AG09309 (cell line): Measurements from ENCODE around the gene EXOC2.

Experiments
- DNase-seq: peaks from one replicate; pipeline ENCODE4 v3.0.0-alpha.2; 2010; ENCODE audit warnings: low read depth
- H3K4me3 ChIP-seq: 2 replicates; pipeline ENCODE4 v1.5.1; 2011; ENCODE audit warnings: mild to moderate bottlenecking, low read depth, low read length, moderate library complexity; ENCODE audit not compliant: control insufficient read depth
- CTCF ChIP-seq: IDR thresholded peaks from 2 replicates; pipeline ENCODE4 v1.5.1; 2011; ENCODE audit warnings: mild to moderate bottlenecking, low read depth, low read length, inconsistent platforms; ENCODE audit not compliant: insufficient read depth, control insufficient read depth; ENCODE audit errors: missing control alignments

Gene EXOC2

GRCh38 chr6:455006-455585, 237.8 kb downstream of the EXOC2 start:
- TF ChIP-seq CTCF = no peak
- no peak for DNase-seq
- H3K4me3 ChIP-seq = no peak overlapping the region

GRCh38 chr6:454148-454991, 238.6 kb downstream of the EXOC2 start:
- TF ChIP-seq CTCF = no peak
- H3K4me3 ChIP-seq = no peak overlapping the region
- DNase-seq = no peak

GRCh38 chr6:453152-453551, 239.8 kb downstream of the EXOC2 start:
- no peak overlapping the region for H3K4me3 ChIP-seq
- no peak for TF ChIP-seq CTCF
- DNase-seq = no peak

GRCh38 chr6:452301-453067, 240.5 kb downstream of the EXOC2 start:
- H3K4me3 ChIP-seq = no peak overlapping the region
- DNase-seq = no peak
- TF ChIP-seq CTCF = no peak

GRCh38 chr6:451847-452246, 241.1 kb downstream of the EXOC2 start:
- no peak for TF ChIP-seq CTCF
- no peak for DNase-seq
- H3K4me3 ChIP-seq = no peak overlapping the region

GRCh38 chr6:451336-451735, 241.6 kb downstream of the EXOC2 start:
- DNase-seq = no peak
- no peak for TF ChIP-seq CTCF
- H3K4me3 ChIP-seq = no peak overlapping the region
